MM.1S (cell line): ENCODE results near the gene TMC1.

Source experiments
- CTCF ChIP-seq: fragments of 300-600 bp; sonication (generic); IDR thresholded peaks from 2 replicates; pipeline ENCODE4 v1.5.1; 2016; ENCODE audit warnings: antibody characterized with exemption, low read length, mixed read lengths
- EZH2 ChIP-seq: fragments of 300-600 bp; sonication (generic); optimal IDR thresholded peaks from 2 replicates; pipeline ENCODE3; 2017; ENCODE audit warnings: low read depth, mild to moderate bottlenecking, antibody characterized with exemption, low read length, mixed read lengths
- EZH2phosphoT487 ChIP-seq: fragments of 300-600 bp; sonication (generic); IDR thresholded peaks from 2 replicates; pipeline ENCODE4 v1.6.1; 2018; ENCODE audit warnings: antibody characterized with exemption, low read length

GRCh38 chr9:72473474-72474261, 47.7 kb upstream of the TMC1 start:
- TF ChIP-seq CTCF (no peak), EZH2 (no peak), EZH2phosphoT487 (no peak)
